HG03575 (cell line): ENCODE results near the gene IL1F10.

Experiments used
- ATAC-seq: cut with Tn5 transposase; IDR thresholded peaks from one replicate; pipeline ENCODE4 v1.9.1; 2021; ENCODE audit not compliant: unreplicated experiment, insufficient number of reproducible peaks, low FRiP score; ENCODE audit errors: extremely low read depth

IL1F10 gene

DNA sequence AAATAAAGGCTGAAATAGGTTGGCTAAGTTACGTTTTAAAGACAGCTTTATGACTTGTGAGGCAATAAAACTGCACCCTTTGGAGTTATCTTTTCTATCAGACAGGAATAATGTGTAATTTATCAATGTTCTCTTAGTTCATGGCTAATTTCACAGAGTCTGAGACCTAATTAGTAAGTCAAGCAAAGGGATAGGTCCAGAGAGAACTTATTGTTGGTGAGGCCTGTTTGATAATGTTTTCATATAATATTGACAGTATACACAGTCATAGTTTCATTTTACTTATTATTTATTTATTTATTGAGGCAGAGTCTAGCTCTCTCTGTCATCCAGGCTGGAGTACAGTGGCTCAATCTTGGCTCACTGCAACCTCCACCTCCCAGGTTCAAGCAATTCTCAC, 10.7 kb upstream of the IL1F10 start:
- ATAC-seq = no peak

DNA sequence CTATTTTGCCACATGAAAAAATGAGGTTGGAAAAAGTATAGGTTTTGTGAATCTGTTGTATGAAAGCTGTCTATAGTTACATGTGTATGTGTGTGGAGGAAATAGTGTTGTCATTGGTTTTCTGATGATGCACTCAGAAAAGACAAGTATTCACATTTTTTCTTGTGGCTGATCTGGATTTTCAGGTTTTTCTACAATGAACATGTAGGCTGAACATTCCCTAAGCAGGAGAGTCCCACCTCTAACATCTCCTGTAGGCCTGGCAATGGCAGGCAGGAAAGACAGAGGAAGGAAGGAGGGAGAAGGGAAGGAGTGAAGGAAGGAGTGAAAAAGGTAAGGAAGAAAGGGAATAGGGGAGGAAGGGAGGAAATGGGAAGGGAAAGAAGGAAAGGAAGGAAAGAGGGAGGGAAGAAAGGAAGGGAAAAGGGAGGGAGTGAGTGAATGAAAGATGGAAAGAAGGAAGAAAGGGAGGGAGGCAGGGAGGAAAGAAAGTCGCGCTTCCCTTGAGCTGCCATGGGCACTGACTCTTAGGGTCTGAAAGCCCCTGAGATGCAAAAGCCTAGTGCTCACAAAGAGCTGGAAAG, 9.3 kb upstream of the IL1F10 start:
- ATAC-seq = no peak

DNA sequence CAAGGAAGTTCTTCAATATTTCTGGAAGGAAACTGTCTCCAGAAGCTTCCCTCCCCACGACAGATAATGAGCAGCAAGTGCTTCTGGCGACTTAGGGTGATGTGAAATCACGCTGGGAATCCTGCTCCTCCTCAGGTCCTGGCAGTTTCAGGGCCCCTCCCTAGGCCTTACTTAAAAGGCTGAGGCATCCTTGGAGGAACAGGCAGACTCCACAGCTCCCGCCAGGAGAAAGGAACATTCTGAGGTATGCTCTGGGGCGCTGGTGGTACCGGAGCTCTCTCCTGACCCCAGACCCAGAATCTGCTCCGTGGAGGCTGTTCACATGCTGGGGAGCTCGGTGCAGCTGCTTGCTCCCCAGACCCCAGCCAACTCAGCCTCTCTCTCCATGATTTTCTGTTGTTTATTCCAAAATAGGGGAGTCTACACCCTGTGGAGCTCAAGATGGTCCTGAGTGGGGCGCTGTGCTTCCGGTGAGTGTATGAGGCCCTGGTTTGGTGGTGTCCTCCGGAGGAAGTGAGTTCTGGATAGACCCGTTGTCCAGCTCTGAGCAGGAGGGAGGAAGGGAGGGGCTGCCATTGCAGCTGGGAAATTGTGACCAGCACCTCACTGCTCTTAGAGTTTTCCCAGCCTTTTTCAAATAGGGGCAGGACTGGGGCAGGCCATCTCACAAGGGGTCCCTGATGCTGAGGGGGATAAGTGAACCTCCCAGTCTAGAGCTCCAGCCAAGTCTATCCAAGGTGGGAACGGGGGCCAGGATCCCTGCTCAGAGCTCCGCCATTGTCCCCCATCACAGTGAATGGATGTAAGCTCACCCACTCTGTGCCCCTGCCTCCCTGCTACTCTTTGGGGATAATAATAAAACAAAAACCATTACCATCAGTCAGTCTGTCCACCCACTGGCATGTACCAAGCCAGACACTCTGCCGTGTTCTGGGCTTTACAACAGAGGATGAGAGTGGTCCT, 8.5 kb upstream of the IL1F10 start, which contains the start of gene IL36RN:
Gene IL36RN, plus strand, starts transcription at position 201 of the 963 bp plus-strand sequence. Its CDS starts 241 bp downstream, at position 442.
- no peak for ATAC-seq

DNA sequence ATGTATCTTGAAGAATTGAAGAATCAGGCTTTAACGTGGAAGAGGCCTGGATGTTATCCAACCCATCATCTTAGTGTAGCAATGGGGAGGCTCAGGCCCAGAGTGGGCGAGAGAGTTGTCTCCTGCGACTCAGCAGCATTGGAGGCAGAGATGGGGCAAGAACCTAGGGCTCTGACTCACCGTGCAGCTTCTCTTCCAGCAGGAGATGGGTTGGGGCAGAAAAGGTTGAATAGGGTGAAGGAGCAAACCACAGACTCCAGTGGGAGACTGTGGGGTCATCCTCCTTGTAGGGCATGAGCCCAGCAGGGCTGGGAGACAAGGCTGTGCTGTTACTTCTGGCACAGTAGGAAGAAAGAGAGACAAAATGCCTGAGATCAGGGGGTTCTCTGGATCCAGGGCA, 7.4 kb upstream of the IL1F10 start:
- ATAC-seq = no peak

DNA sequence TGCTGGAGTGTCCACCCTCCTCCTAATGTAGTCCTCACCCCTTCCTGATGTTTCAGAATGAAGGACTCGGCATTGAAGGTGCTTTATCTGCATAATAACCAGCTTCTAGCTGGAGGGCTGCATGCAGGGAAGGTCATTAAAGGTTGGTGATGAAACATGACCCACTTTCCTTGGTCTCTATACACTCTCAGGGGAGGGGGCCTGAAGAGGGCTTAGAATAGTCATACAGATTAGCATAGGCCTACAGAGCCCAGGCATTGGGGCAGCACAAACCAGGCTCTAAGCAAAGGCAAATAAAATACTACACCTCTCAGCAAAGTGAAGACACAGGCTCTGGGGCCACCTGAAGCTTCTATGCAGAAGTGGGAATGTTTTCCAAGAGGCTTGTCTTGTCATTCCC, 7.0 kb upstream of the IL1F10 start:
- ATAC-seq = no peak

DNA sequence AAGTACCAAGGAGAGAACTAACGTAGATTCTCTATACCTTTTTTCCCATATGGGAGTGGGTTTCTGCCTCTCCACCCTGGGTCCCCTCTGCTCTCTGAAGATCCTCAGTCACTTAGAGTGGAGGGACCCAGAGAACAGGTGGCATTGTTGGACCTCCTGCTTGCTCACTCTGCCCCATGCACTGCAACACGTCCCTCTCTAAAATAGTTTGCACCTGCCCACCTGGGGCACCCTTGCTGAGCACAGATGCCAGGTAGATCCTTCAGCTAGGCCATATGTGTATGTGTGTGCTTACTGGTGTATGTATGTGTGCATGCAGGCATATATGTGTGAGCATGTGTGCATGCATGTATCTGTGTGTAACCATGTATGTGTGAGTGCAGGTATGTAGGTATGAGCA, 6.5 kb upstream of the IL1F10 start:
- no peak for ATAC-seq

DNA sequence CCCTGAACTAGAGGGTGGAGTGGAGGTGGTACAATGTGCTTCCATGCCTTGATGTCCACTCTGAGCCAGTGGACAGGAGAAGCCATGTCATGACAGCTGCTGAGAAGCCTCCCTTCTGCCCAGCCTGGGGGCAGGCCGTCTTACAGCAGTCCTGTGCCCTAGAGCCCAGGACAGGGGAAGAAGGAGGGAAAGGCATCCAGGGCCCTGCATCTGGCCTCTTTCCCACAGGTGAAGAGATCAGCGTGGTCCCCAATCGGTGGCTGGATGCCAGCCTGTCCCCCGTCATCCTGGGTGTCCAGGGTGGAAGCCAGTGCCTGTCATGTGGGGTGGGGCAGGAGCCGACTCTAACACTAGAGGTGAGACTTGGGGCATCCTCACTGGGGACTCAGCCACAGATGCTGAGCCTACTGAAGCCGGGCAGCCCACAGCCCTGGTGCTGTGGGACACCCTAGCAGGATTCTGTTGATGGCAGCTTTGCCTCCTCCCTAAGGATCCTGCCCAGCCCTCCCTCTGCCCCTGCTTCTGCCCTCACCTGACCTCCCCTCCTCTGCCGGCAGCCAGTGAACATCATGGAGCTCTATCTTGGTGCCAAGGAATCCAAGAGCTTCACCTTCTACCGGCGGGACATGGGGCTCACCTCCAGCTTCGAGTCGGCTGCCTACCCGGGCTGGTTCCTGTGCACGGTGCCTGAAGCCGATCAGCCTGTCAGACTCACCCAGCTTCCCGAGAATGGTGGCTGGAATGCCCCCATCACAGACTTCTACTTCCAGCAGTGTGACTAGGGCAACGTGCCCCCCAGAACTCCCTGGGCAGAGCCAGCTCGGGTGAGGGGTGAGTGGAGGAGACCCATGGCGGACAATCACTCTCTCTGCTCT, 5.6 kb upstream of the IL1F10 start:
- ATAC-seq = no peak

DNA sequence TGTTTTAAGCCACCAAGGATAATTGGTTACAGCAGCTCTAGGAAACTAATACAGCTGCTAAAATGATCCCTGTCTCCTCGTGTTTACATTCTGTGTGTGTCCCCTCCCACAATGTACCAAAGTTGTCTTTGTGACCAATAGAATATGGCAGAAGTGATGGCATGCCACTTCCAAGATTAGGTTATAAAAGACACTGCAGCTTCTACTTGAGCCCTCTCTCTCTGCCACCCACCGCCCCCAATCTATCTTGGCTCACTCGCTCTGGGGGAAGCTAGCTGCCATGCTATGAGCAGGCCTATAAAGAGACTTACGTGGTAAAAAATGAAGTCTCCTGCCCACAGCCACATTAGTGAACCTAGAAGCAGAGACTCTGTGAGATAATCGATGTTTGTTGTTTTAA, 3.5 kb upstream of the IL1F10 start:
- no peak for ATAC-seq

DNA sequence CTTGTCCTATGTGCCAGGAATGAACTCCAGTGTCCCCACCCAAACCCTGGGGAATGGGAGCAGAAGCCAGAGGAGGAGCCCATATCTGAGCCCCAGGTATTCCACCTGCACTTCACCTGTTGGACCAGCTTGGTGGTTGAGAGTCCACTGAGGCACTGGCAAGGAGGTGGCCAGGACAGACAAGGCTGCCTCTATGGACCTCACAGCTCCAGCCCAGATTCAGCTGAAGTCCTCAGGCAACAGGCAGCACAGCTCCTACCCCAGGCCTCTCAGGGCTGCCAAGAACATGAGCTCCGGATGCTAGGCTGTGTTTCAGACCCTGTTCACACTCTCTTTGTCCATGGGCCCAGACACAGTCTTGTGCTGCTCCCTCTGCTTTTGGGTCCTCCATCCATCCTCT, 2.9 kb upstream of the IL1F10 start:
- no peak for ATAC-seq

DNA sequence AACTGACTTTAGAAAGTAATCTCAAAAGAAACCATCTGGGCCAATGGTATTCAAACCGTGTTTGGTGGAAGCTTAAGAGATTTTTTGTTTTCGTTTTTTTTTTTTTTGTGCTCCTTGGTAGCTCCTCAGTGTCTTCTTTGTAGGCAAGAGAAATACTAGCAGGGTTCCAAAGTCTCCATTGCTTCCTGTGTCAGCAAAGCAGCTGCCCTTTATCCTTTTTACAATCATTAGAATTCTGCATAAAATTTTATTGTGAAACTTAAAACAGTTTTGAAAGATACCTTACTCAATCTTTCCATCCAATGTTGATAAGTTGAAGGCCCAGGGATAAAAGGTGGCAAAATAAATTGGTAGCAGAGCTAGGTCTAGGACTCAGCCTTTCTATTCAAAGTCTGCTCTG, 479 bp downstream of the IL1F10 start:
- ATAC-seq = no peak

DNA sequence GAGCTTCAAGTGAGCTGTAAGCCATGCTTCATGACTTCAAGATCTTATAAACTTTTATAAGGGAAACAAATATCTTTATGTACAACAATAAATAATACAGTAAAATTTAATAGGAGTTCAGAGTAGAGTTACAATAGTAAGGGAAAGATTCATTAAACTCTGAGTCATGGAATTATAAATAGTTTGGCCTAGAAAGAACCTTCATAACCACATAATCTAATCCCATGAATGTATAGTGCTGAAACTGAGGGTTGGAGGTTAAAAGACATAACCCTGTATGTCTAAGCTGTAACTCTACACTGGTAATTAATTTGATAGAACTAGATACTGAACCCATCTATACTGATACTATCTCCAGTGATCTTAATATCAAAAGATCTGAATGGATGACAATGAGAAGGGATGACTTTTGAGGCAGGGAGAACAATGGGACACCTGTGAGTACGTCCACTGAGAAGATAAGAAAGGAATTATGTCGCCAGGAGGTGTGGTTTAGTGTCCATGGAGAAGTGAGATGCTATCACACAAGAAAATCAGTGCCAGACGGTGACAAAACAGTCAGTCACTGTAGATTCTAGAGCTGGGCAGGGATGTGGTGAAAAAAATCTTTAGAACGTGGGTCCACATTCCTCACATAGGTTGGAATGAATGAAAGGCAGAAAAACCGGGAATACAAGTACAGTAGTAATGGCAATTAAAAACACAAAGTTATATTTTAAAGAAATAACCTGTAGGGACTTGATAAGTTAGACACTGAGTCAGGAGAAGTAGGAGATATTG, 1.1 kb downstream of the IL1F10 start:
- no peak for ATAC-seq

DNA sequence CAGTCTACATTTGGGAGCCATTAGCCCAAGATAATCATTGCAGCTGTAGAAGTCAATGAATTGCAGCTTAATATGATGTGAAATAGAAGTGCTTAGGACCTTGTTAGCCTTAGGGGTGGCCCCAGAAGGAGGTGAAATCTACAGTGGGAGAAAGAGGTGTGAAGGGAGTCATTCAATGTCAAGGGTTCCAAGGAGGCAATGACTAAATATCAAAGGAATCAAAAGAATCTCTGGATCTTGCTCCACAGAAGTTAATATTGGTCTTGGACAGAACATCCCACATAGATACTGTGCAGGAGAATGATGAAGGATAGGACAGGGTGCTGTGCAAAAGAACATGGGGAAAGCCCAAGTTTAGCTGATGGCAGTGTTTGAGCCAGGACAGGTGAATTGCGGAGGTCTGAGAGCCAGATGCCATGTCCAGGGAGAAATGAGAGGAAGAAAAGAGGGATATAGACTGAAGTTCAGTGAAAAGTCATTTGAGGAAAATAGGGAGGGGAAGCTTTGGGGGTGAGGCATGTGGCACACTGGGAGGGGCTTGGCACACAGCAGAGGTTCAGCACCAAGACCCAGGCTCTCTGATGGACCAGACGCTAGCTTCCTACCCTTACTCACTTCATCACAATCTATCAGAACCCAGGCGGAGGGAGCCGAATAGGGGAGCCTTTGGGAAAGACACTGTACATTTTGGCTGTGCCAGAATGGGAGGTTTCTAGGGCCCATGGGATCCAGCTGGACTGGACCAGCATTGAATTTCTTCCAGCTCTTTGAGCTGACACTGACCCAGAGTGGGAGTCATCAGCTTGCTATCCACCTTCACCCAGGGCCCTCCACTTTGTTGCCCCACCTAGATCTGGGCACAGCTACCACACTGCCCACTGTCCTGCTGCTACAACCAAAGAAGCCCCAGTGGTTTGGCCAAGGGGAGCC, 2.2 kb downstream of the IL1F10 start:
- no peak for ATAC-seq

DNA sequence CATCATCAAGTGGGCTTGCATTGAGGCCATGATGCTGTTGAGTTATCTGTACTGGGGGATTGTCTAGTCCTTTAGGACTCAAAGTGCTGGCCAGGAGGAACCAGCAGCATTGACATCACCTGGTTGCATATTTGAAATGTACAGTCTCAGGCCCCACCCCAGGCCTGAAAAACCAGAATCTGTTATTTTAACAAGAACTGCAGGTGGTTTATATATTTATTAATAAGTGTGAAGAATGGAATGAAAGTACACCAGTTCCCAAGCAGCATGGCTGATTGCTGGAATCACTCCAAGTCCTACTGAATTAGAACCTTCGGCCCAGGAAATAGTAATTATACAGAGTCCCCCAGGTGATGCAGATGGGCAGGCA, 2.8 kb downstream of the IL1F10 start:
- no peak for ATAC-seq

DNA sequence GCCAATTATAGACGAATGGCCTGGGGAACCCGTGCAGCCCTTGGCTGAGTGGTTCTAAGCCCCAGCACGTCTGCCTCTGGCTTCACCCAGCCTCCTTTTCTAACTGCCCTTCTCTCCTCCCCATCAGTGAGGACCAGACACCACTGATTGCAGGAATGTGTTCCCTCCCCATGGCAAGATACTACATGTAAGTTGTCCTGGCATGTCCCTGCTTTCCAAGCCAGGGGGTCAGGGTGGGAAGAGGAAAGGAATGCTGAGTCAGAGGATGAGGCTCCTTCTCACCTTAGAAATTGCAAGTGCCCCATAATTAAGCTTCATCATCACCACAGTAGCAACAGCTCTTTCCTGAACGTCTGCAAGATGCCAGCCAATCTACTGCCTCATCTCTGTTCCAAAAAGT, 4.8 kb downstream of the IL1F10 start:
- ATAC-seq = no peak

DNA sequence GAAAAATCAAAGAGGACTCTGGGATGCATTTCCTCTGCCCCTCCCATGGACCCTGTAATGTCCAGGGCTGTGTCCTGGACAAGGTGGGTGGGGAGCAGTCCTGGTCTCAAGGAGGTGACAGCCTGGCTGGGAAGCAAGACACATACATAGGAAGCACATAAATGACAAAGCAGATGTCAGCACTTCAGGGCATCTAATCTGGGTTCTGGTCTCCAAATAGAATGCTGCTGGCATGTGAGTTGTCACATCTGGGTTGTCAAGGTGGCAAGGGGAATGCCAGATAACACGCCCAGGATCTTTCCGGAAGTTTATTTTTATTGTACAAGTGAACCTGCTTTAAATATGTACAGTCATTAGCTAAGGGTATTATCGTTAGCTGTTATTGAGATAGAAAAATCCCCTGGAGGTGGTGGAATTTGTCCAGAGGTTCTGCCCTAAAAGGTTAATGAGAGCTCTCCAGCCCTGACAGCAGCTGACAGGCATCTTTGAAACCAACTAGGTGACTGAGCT, 5.6 kb downstream of the IL1F10 start:
- ATAC-seq = no peak

DNA sequence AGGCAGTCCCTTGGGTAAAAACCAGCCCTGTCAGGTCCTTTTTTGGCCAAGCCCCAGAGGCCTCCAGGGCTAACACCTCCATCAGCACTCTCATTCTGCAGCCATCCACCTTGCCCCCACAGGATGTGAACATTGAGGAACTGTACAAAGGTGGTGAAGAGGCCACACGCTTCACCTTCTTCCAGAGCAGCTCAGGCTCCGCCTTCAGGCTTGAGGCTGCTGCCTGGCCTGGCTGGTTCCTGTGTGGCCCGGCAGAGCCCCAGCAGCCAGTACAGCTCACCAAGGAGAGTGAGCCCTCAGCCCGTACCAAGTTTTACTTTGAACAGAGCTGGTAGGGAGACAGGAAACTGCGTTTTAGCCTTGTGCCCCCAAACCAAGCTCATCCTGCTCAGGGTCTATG, 7.3 kb downstream of the IL1F10 start:
- ATAC-seq = no peak

DNA sequence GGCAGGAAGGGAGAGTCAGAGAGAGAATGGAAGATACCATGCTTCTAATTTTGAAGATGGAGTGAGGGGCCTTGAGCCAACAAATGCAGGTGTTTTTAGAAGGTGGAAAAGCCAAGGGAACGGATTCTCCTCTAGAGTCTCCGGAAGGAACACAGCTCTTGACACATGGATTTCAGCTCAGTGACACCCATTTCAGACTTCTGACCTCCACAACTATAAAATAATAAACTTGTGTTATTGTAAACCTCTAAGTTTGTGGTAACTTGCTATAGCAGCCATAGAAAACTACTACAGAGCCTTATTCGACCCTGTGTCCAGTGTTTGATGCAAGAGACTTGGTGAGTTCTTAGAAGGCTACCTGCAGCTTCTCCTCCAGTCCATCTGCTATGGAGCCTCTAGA, 7.8 kb downstream of the IL1F10 start:
- no peak for ATAC-seq
